C4-2B (cell line): ENCODE data around the gene FBLN5.
A peak's percentile ranks its signal among the peaks of the same experiment; 100 is the strongest.

Experiments used
- H3K27ac ChIP-seq: fragments of 450-650 bp; 2 replicates; pipeline ENCODE4 v1.5.1; 2017
- CTCF ChIP-seq: fragments of 450-650 bp; conservative IDR thresholded peaks from 2 replicates; pipeline ENCODE4 v1.5.1; 2017; ENCODE audit warnings: mild to moderate bottlenecking
- ZFX ChIP-seq: fragments of 450-650 bp; IDR thresholded peaks from 2 replicates; pipeline ENCODE4 v1.6.1; 2017

Gene FBLN5

GRCh38 chr14:91834571-91834970, 112.9 kb downstream of the FBLN5 start:
- no peak for TF ChIP-seq CTCF
- no peak for TF ChIP-seq ZFX
- H3K27ac ChIP-seq = no peak overlapping the region

DNA sequence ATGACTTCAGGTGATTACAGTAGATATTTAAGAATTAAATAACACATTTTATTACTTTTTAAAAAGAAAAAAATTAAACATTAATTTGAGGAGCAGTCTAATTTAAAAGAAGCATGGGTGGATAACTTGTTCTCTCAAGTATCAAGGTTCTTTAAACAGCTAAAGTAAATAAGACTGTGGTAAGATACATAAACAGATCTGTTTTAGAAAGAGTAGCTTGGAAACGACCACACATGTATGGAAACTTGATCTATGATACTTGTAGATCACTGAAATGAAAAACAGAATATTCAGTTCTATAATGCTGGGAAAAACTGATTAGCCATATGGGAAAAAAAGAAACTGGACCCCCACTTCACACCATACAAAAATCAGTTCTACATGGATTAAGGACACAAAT, 116.2 kb downstream of the FBLN5 start:
- no peak overlapping the region for H3K27ac ChIP-seq
- TF ChIP-seq CTCF (no peak), ZFX (no peak)

DNA sequence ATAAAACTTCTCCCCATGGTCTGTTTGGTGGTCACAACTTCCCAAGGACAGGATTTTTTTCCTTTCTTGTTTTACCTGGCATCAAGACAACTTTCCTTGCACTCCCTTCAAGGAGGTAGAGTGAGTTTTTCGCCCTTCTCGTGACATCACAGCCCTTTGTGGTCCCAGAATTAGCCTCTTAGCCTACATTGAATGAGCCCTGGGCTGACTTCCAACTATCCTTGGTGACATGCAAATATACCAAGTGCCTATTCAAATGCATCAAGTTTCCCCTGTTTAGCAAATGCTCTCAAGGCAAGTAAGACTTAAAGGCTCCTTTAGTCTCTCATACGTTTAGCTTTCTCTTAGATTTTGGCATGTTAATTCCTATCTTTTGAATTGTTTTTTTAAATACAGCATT, 116.7 kb downstream of the FBLN5 start:
- no peak for TF ChIP-seq CTCF
- TF ChIP-seq ZFX = no peak
- peak overlapping the region; percentile 68; the same call in 1 of the 2 replicates for H3K27ac ChIP-seq

DNA sequence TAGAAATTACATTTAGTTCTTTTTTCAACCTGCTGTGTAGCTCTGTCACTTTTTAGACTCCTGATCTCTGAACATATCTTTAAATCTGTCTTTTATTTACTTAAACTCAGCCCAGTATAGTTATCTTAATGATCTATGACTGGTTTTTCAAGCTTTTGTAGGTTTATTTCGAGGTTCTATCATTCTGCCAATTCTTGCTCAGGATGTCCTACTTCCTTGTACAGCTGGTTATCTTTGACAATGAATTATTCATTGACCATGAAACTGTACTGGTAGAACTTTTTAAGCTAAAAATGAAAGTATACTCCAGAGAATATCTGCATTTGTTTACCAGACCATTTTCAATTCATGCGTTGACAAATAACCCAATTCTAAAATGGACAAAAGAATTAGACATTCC, 118.0 kb downstream of the FBLN5 start:
- TF ChIP-seq CTCF (no peak), ZFX (no peak)
- no peak overlapping the region for H3K27ac ChIP-seq

DNA sequence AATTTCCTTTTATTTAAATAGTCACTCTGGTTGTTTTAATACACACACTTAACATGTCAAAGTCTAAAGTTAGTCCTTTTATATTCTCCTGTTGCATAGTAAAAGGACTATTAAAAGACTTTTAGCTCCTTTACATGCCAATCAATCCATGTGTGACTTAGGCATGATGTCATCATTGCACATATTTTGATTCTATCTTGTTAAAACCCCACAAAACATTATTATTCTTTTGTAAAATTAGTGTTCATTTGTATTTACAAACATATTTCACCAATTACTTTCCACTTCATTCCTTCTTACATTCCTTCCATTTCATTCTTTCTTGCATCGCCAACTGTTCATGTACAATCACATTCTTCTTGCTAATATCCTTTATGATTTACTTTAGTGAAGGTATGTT, 119.7 kb downstream of the FBLN5 start:
- no peak overlapping the region for H3K27ac ChIP-seq
- TF ChIP-seq ZFX (no peak), CTCF (no peak)
